GM23338 (cell line): ENCODE data around the gene CFAP141. TPM values are rescaled to one million over a fixed set of nuclear protein-coding genes. Genes with fewer than 3 reads are reported as not detected.

Source experiments
- ATAC-seq: fragments of 200-7000 bp; cut with Tn5 transposase; 3 replicates; pipeline ENCODE4 v1.9.1; 2020
- DNase-seq: peaks from one replicate; pipeline ENCODE4 v3.0.0-alpha.2; 2015; ENCODE audit warnings: low spot score
- H2AFZ ChIP-seq: fragments of 200-600 bp; sonication (generic); 2 replicates; pipeline ENCODE4 v1.8.0; 2016; ENCODE audit warnings: antibody characterized with exemption, mild to moderate bottlenecking, moderate library complexity
- H3F3A ChIP-seq: fragments of 200-600 bp; sonication (generic); replicated peaks from 2 replicates; pipeline ENCODE4 v1.8.0; 2017; ENCODE audit warnings: antibody characterized with exemption, mixed run types, low read depth
- H3K27ac ChIP-seq: fragments of 200-600 bp; sonication (generic); 2 replicates; pipeline ENCODE4 v1.6.1; 2016; ENCODE audit warnings: low read depth
- H3K27me3 ChIP-seq: fragments of 200-600 bp; sonication (generic); 2 replicates; pipeline ENCODE4 v1.8.0; 2016; ENCODE audit warnings: mild to moderate bottlenecking, mixed run types, moderate library complexity; ENCODE audit not compliant: insufficient read depth
- H3K36me3 ChIP-seq: fragments of 200-600 bp; sonication (generic); 2 replicates; pipeline ENCODE4 v1.8.0; 2016; ENCODE audit warnings: mild to moderate bottlenecking; ENCODE audit not compliant: insufficient read depth
- H3K4me1 ChIP-seq: fragments of 200-600 bp; sonication (generic); 2 replicates; pipeline ENCODE4 v1.8.0; 2016; ENCODE audit warnings: mild to moderate bottlenecking, moderate library complexity; ENCODE audit not compliant: insufficient read depth
- H3K4me2 ChIP-seq: fragments of 200-600 bp; sonication (generic); 2 replicates; pipeline ENCODE4 v1.7.1; 2017; ENCODE audit warnings: mixed run types
- H3K4me3 ChIP-seq: fragments of 200-600 bp; sonication (generic); 2 replicates; pipeline ENCODE4 v1.6.1; 2016; ENCODE audit warnings: mixed run types
- H3K79me2 ChIP-seq: fragments of 200-600 bp; sonication (generic); replicated peaks from 2 replicates; pipeline ENCODE4 v1.8.0; 2017; ENCODE audit warnings: mild to moderate bottlenecking; ENCODE audit not compliant: insufficient read depth
- H3K9me2 ChIP-seq: fragments of 200-600 bp; sonication (generic); 2 replicates; pipeline ENCODE4 v1.8.0; 2017; ENCODE audit not compliant: insufficient read depth
- H4K20me1 ChIP-seq: fragments of 200-600 bp; sonication (generic); replicated peaks from 2 replicates; pipeline ENCODE4 v1.8.0; 2017; ENCODE audit warnings: mild to moderate bottlenecking; ENCODE audit not compliant: insufficient read depth
- H3K27ac Mint-ChIP-seq: 2 replicates; pipeline ENCODE4 v1.8.0; 2020; ENCODE audit warnings: inconsistent platforms, mild to moderate bottlenecking, moderate library complexity, mixed read lengths
- H3K27me3 Mint-ChIP-seq: 3 replicates; pipeline ENCODE4 v1.8.0; 2022; ENCODE audit warnings: low read depth, mild to moderate bottlenecking, moderate library complexity, mixed read lengths, inconsistent platforms; ENCODE audit not compliant: insufficient read depth, poor library complexity
- H3K36me3 Mint-ChIP-seq: 3 replicates; pipeline ENCODE4 v1.8.0; 2021; ENCODE audit warnings: low read depth, mild to moderate bottlenecking, inconsistent platforms, moderate library complexity, mixed read lengths
- H3K4me1 Mint-ChIP-seq: 3 replicates; pipeline ENCODE4 v1.8.0; 2020; ENCODE audit warnings: mild to moderate bottlenecking, inconsistent platforms, mixed read lengths
- H3K4me3 Mint-ChIP-seq: 3 replicates; pipeline ENCODE4 v1.8.0; 2021; ENCODE audit warnings: moderate library complexity, mild to moderate bottlenecking, inconsistent platforms, mixed read lengths
- H3K9me3 Mint-ChIP-seq: 3 replicates; pipeline ENCODE4 v1.8.0; 2020; ENCODE audit warnings: moderate library complexity, mild to moderate bottlenecking, inconsistent platforms, mixed read lengths
- CREB1 ChIP-seq: fragments of 250-450 bp; sonication (Bioruptor Pico); IDR thresholded peaks from 2 replicates; pipeline ENCODE4 v1.5.0; 2020; ENCODE audit warnings: low read depth, mild to moderate bottlenecking, moderate library complexity
- ETS1 ChIP-seq: IDR thresholded peaks from 2 replicates; pipeline ENCODE4 v1.6.1; 2016; ENCODE audit warnings: antibody characterized with exemption
- EZH2 ChIP-seq: fragments of 200-600 bp; sonication (generic); IDR thresholded peaks from one replicate; pipeline ENCODE4 v1.8.0; 2017; ENCODE audit warnings: antibody characterized with exemption, mild to moderate bottlenecking, low read depth; ENCODE audit not compliant: unreplicated experiment
- EZH2phosphoT487 ChIP-seq: fragments of 200-600 bp; sonication (generic); IDR thresholded peaks from one replicate; pipeline ENCODE4 v1.8.1; 2018; ENCODE audit warnings: antibody characterized with exemption; ENCODE audit not compliant: unreplicated experiment
- JUNB ChIP-seq: IDR thresholded peaks from one replicate; pipeline ENCODE4 v1.6.1; 2016; ENCODE audit warnings: antibody characterized with exemption; ENCODE audit not compliant: unreplicated experiment
- NANOG ChIP-seq: IDR thresholded peaks from 2 replicates; pipeline ENCODE4 v1.6.1; 2016; ENCODE audit warnings: antibody characterized with exemption, borderline replicate concordance
- POLR2AphosphoS5 ChIP-seq: IDR thresholded peaks from 2 replicates; pipeline ENCODE4 v1.6.1; 2016; ENCODE audit warnings: antibody characterized with exemption, low read depth
- REST ChIP-seq: IDR thresholded peaks from one replicate; pipeline ENCODE4 v1.6.1; 2018; ENCODE audit warnings: antibody characterized with exemption; ENCODE audit not compliant: unreplicated experiment
- STAT1 ChIP-seq: IDR thresholded peaks from one replicate; pipeline ENCODE4 v1.6.1; 2016; ENCODE audit warnings: antibody characterized with exemption; ENCODE audit not compliant: unreplicated experiment
- ZNF114 ChIP-seq: fragments of 250-450 bp; sonication (Bioruptor Pico); IDR thresholded peaks from 2 replicates; pipeline ENCODE4 v1.5.0; 2020; ENCODE audit warnings: mild to moderate bottlenecking, moderate library complexity
- ZNF331 ChIP-seq: fragments of 250-450 bp; sonication (Bioruptor Pico); IDR thresholded peaks from 2 replicates; pipeline ENCODE4 v1.5.0; 2020; ENCODE audit warnings: low read depth, mild to moderate bottlenecking, moderate library complexity
- polyA plus RNA-seq: library from polyadenylated mRNA; unstranded; fragments of >200 nt; fragmentation: Nextera tagmentation; extraction: Ambion mirVana; gene quantifications from 2 replicates; pipeline ENCODE4 v1.2.1, GENCODE V29; 2016
- total RNA-seq: library from RNA; depleted of rRNA; stranded (reverse); fragments of >200 nt; shearing (Covaris generic); gene quantifications from 2 replicates; pipeline ENCODE4 v1.2.3, GENCODE V29; 2014
- TF ChIP-seq, protein P1 (sequence below), 2 experiments: fragments of 200-600 bp in 1 of 2; sonication (generic) in 1 of 2; conservative IDR thresholded peaks; 2 replicates each; pipeline versions ENCODE4 v1.5.1 to v1.6.1; 2016 to 2017; ENCODE audit warnings: antibody characterized with exemption in 2 of 2, low read depth in 2 of 2, mild to moderate bottlenecking in 2 of 2, moderate library complexity in 1 of 2
- TF ChIP-seq, protein P2 (sequence below): fragments of 250-450 bp; sonication (Bioruptor Pico); IDR thresholded peaks from 2 replicates; pipeline ENCODE4 v1.5.0; 2020; ENCODE audit warnings: mild to moderate bottlenecking, moderate library complexity

CFAP141 gene
- total and polyA plus RNA-seq, 2 experiments from 2014 or later = not detected

DNA sequence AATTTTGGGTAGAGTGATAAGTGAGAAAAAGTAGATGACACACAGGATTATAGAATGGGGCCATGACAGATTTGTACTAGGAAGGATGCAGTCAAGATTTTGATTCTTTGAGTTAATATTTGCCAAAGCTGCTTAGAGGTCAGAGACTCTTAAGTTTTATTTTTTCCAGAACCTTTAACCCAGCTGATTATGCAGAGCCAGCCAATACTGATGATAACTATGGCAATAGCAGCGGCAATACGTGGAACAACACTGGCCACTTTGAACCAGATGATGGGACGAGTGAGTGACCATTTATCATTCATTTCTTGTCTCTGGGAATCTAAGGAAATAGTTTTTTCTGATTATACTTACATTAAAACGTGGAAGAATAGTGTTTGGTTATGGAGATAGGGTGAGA lies 30.7 kb upstream of the CFAP141 start:
- peaks cover 74% of the 10 kb centered on the region for H4K20me1 ChIP-seq
- no peaks in the 10 kb centered on the region for H3K4me1 Mint-ChIP-seq

More for the DNA sequence above, 30.7 kb upstream of the CFAP141 start:
- H3K4me3 Mint-ChIP-seq = no peak overlapping the region
- peaks cover 98% of the 10 kb centered on the region for H3K79me2 ChIP-seq
- TF ChIP-seq ZNF331 (CRISPR knock-in tag) = no peak
- TF ChIP-seq JUNB = no peak
- no peak for TF ChIP-seq NANOG
- TF ChIP-seq STAT1 = no peak
- no peak for TF ChIP-seq EZH2phosphoT487
- TF ChIP-seq, protein P1, sequence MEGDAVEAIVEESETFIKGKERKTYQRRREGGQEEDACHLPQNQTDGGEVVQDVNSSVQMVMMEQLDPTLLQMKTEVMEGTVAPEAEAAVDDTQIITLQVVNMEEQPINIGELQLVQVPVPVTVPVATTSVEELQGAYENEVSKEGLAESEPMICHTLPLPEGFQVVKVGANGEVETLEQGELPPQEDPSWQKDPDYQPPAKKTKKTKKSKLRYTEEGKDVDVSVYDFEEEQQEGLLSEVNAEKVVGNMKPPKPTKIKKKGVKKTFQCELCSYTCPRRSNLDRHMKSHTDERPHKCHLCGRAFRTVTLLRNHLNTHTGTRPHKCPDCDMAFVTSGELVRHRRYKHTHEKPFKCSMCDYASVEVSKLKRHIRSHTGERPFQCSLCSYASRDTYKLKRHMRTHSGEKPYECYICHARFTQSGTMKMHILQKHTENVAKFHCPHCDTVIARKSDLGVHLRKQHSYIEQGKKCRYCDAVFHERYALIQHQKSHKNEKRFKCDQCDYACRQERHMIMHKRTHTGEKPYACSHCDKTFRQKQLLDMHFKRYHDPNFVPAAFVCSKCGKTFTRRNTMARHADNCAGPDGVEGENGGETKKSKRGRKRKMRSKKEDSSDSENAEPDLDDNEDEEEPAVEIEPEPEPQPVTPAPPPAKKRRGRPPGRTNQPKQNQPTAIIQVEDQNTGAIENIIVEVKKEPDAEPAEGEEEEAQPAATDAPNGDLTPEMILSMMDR (conservative IDR thresholded peaks at IDR 0.05; ENCODE audit: low read depth in 2 of 2) = no peak
- no peak for TF ChIP-seq CREB1
- no peak for TF ChIP-seq EZH2
- no peak for TF ChIP-seq POLR2AphosphoS5
- TF ChIP-seq ETS1 = no peak
- TF ChIP-seq ZNF114 (CRISPR knock-in tag) = no peak
- no peak for TF ChIP-seq REST
- TF ChIP-seq, protein P2, sequence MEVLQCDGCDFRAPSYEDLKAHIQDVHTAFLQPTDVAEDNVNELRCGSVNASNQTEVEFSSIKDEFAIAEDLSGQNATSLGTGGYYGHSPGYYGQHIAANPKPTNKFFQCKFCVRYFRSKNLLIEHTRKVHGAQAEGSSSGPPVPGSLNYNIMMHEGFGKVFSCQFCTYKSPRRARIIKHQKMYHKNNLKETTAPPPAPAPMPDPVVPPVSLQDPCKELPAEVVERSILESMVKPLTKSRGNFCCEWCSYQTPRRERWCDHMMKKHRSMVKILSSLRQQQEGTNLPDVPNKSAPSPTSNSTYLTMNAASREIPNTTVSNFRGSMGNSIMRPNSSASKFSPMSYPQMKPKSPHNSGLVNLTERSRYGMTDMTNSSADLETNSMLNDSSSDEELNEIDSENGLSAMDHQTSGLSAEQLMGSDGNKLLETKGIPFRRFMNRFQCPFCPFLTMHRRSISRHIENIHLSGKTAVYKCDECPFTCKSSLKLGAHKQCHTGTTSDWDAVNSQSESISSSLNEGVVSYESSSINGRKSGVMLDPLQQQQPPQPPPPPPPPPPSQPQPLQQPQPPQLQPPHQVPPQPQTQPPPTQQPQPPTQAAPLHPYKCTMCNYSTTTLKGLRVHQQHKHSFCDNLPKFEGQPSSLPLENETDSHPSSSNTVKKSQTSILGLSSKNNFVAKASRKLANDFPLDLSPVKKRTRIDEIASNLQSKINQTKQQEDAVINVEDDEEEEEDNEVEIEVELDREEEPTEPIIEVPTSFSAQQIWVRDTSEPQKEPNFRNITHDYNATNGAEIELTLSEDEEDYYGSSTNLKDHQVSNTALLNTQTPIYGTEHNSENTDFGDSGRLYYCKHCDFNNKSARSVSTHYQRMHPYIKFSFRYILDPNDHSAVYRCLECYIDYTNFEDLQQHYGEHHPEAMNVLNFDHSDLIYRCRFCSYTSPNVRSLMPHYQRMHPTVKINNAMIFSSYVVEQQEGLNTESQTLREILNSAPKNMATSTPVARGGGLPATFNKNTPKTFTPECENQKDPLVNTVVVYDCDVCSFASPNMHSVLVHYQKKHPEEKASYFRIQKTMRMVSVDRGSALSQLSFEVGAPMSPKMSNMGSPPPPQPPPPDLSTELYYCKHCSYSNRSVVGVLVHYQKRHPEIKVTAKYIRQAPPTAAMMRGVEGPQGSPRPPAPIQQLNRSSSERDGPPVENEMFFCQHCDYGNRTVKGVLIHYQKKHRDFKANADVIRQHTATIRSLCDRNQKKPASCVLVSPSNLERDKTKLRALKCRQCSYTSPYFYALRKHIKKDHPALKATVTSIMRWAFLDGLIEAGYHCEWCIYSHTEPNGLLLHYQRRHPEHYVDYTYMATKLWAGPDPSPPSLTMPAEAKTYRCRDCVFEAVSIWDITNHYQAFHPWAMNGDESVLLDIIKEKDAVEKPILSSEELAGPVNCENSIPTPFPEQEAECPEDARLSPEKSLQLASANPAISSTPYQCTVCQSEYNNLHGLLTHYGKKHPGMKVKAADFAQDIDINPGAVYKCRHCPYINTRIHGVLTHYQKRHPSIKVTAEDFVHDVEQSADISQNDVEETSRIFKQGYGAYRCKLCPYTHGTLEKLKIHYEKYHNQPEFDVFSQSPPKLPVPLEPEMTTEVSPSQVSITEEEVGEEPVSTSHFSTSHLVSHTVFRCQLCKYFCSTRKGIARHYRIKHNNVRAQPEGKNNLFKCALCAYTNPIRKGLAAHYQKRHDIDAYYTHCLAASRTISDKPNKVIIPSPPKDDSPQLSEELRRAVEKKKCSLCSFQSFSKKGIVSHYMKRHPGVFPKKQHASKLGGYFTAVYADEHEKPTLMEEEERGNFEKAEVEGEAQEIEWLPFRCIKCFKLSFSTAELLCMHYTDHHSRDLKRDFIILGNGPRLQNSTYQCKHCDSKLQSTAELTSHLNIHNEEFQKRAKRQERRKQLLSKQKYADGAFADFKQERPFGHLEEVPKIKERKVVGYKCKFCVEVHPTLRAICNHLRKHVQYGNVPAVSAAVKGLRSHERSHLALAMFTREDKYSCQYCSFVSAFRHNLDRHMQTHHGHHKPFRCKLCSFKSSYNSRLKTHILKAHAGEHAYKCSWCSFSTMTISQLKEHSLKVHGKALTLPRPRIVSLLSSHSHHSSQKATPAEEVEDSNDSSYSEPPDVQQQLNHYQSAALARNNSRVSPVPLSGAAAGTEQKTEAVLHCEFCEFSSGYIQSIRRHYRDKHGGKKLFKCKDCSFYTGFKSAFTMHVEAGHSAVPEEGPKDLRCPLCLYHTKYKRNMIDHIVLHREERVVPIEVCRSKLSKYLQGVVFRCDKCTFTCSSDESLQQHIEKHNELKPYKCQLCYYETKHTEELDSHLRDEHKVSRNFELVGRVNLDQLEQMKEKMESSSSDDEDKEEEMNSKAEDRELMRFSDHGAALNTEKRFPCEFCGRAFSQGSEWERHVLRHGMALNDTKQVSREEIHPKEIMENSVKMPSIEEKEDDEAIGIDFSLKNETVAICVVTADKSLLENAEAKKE (CRISPR knock-in tag) = no peak
- H2AFZ ChIP-seq = no peak overlapping the region
- H3K4me1 ChIP-seq = no peaks in the 10 kb centered on the region
- no peak overlapping the region for H3K27ac Mint-ChIP-seq
- H3F3A ChIP-seq = peaks cover 19% of the 10 kb centered on the region
- H3K9me3 Mint-ChIP-seq = no peaks in the 10 kb centered on the region
- H3K27me3 ChIP-seq = no peaks in the 10 kb centered on the region
- peaks cover 94% of the 10 kb centered on the region for H3K36me3 Mint-ChIP-seq
- no peaks in the 10 kb centered on the region for H3K9me2 ChIP-seq
- H3K4me3 ChIP-seq = no peak overlapping the region
- ATAC-seq (no peak), DNase-seq (no peak)
- H3K27ac ChIP-seq = no peak overlapping the region
- no peak overlapping the region for H3K4me2 ChIP-seq
- no peaks in the 10 kb centered on the region for H3K27me3 Mint-ChIP-seq
- peaks cover 89% of the 10 kb centered on the region for H3K36me3 ChIP-seq
